Mammary epithelial cell (primary cell): ENCODE results near the gene ADCY2.

Experiments used
- EZH2 ChIP-seq: IDR thresholded peaks from 2 replicates; pipeline ENCODE4 v1.6.1; 2012; ENCODE audit warnings: low read length, inconsistent platforms, borderline replicate concordance
- TF ChIP-seq, protein P1 (sequence below), 2 donors: IDR thresholded peaks in 1 of 2; conservative IDR thresholded peaks in 1 of 2; 2 replicates each; pipeline ENCODE4 v1.5.1; 2011 to 2012; ENCODE audit warnings: inconsistent platforms in 2 of 2, low read length in 2 of 2, mild to moderate bottlenecking in 2 of 2, control low read depth in 1 of 2, low read depth in 1 of 2; ENCODE audit not compliant: insufficient read depth in 1 of 2; ENCODE audit errors: extremely low read depth in 1 of 2

- TF ChIP-seq, protein P1, sequence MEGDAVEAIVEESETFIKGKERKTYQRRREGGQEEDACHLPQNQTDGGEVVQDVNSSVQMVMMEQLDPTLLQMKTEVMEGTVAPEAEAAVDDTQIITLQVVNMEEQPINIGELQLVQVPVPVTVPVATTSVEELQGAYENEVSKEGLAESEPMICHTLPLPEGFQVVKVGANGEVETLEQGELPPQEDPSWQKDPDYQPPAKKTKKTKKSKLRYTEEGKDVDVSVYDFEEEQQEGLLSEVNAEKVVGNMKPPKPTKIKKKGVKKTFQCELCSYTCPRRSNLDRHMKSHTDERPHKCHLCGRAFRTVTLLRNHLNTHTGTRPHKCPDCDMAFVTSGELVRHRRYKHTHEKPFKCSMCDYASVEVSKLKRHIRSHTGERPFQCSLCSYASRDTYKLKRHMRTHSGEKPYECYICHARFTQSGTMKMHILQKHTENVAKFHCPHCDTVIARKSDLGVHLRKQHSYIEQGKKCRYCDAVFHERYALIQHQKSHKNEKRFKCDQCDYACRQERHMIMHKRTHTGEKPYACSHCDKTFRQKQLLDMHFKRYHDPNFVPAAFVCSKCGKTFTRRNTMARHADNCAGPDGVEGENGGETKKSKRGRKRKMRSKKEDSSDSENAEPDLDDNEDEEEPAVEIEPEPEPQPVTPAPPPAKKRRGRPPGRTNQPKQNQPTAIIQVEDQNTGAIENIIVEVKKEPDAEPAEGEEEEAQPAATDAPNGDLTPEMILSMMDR (conservative IDR thresholded peaks at IDR 0.05 in 1 of 2, IDR thresholded peaks at IDR 0.05 in 1 of 2; ENCODE audit: extremely low read depth in 1 of 2, insufficient read depth in 1 of 2, low read depth in 1 of 2, low read length in 2 of 2): no peak
- no peak for TF ChIP-seq EZH2
Measured at GRCh38 chr5:7827610-7828009, 431.7 kb downstream of the ADCY2 start.
